NCI-H187 treated with DMSO at 0.1 percent for 48 hours (cell line): ENCODE measurements around the gene WNT11.
A peak's percentile ranks its signal among the peaks of the same experiment; 100 is the strongest.

ENCODE experiments used
- DNase-seq: peaks from one replicate; lab custom pipeline; 2025; lab: John Stamatoyannopoulos, UW

Gene WNT11

GRCh38 chr11:76152741-76153570, 53.3 kb downstream of the WNT11 start:
- DNase-seq: no peak

- no peak for DNase-seq
Measured at GRCh38 chr11:76152086-76152681, 54.1 kb downstream of the WNT11 start.

- peak; percentile 50 for DNase-seq
Measured at GRCh38 chr11:76151556-76152085, 54.7 kb downstream of the WNT11 start.

- DNase-seq: no peak
Measured at GRCh38 chr11:76150141-76150540, 56.2 kb downstream of the WNT11 start.

GRCh38 chr11:76149713-76150112, 56.6 kb downstream of the WNT11 start:
- no peak for DNase-seq

GRCh38 chr11:76148941-76149613, 57.2 kb downstream of the WNT11 start:
- no peak for DNase-seq

- no peak for DNase-seq
Measured at GRCh38 chr11:76148231-76148630, 58.1 kb downstream of the WNT11 start.

GRCh38 chr11:76147106-76147740, 59.1 kb downstream of the WNT11 start:
- no peak for DNase-seq

GRCh38 chr11:76143274-76143673, 63.0 kb downstream of the WNT11 start:
- DNase-seq: no peak

- no peak for DNase-seq
Measured at GRCh38 chr11:76141901-76142588, 64.3 kb downstream of the WNT11 start.

GRCh38 chr11:76140912-76141574, 65.3 kb downstream of the WNT11 start:
- DNase-seq: no peak

GRCh38 chr11:76139314-76139713, 67.0 kb downstream of the WNT11 start:
- DNase-seq: no peak
